Mesothelial cell of epicardium (in vitro differentiated cells): ENCODE data around the gene VSTM2A. TPM values are rescaled to one million over a fixed set of nuclear protein-coding genes. Genes with fewer than 3 reads are reported as not detected.

ENCODE experiments used
- DNase-seq, 2 experiments: peaks; one replicate each; pipeline ENCODE4 v3.0.0; 2021; ENCODE audit warnings: low spot score in 2 of 2; ENCODE audit not compliant: unreplicated experiment in 2 of 2
- H3K27ac Mint-ChIP-seq: 2 replicates; pipeline ENCODE4 v1.8.0; 2021; ENCODE audit warnings: mixed read lengths
- H3K27me3 Mint-ChIP-seq: 2 replicates; pipeline ENCODE4 v1.8.0; 2021; ENCODE audit warnings: low read depth, mixed read lengths
- H3K36me3 Mint-ChIP-seq: 2 replicates; pipeline ENCODE4 v1.8.0; 2021; ENCODE audit warnings: mixed read lengths
- H3K4me1 Mint-ChIP-seq: 2 replicates; pipeline ENCODE4 v1.8.0; 2021; ENCODE audit warnings: mixed read lengths
- H3K4me3 Mint-ChIP-seq: 2 replicates; pipeline ENCODE4 v1.8.0; 2021; ENCODE audit warnings: mild to moderate bottlenecking, moderate library complexity, mixed read lengths
- H3K9me3 Mint-ChIP-seq: 2 replicates; pipeline ENCODE4 v1.8.0; 2021; ENCODE audit warnings: mixed read lengths
- CTCF ChIP-seq: fragments of 200-600 bp; sonication (generic); IDR thresholded peaks from one replicate; pipeline ENCODE4 v1.5.0; 2021; ENCODE audit warnings: antibody characterized with exemption; ENCODE audit not compliant: unreplicated experiment
- total RNA-seq: library from RNA; stranded (reverse); gene quantifications from 3 replicates; pipeline ENCODE4 v1.2.1, GENCODE V29; 2021

Gene VSTM2A
- total RNA-seq, 1 donor from 2014 or later: not detected

DNA sequence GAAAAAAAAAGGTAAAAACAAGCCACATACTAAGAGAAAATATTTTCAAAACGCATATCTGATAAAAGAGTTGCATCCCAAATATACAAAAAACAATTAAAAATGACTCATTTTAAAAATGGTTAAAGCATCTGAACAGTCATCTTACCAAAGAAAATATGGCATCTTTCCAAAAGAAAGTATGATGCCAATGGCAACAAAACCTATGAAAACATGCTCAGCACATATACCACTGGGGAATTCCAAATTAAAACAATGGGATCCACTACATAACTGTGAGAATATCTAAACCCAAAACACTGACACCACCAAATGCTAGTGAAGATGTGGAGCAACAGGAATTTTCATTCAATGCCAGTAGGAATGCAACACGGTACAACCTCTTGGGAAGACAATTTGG, 39.3 kb downstream of the VSTM2A start:
- DNase-seq: no peak
- Mint-ChIP-seq H3K36me3 (no peaks in the 10 kb centered on the region), H3K4me1 (peaks cover 4% of the 10 kb centered on the region), H3K27me3 (peaks cover 7% of the 10 kb centered on the region), H3K4me3 (no peak overlapping the region), H3K27ac (no peak overlapping the region), H3K9me3 (no peaks in the 10 kb centered on the region)
- TF ChIP-seq CTCF: no peak

GRCh38 chr7:54591404-54592386, 49.5 kb downstream of the VSTM2A start:
- Mint-ChIP-seq H3K4me3 (no peak overlapping the region), H3K27ac (no peak overlapping the region), H3K4me1 (no peaks in the 10 kb centered on the region), H3K36me3 (no peaks in the 10 kb centered on the region), H3K9me3 (no peaks in the 10 kb centered on the region), H3K27me3 (peaks cover 6% of the 10 kb centered on the region)
- TF ChIP-seq CTCF: no peak
- no peak for DNase-seq

- no peak for TF ChIP-seq CTCF
- no peak for DNase-seq
- Mint-ChIP-seq H3K4me3 (no peak overlapping the region), H3K36me3 (no peaks in the 10 kb centered on the region), H3K27me3 (peaks cover 6% of the 10 kb centered on the region), H3K27ac (no peak overlapping the region), H3K4me1 (no peaks in the 10 kb centered on the region), H3K9me3 (no peaks in the 10 kb centered on the region)
These were observed 54.6 kb downstream of the VSTM2A start for GRCh38 chr7:54596747-54597146.

DNA sequence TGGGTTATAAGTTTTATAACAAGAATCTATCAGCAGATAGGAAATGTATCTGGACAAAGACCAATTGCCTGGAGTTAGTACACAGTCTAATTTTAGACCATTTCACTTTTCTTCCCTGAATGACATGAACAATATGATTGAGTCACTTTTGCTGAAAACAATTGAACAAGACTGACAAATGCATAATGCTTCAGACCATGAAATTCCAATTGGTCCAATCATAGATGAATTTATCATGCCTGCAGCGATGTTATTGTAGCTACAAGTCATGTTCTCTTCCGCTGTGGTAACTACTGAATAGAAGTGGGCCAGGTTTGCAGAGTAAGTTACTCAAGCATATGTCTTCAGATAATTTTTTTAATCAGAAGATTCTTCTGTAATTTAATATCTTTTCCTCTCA, 73.4 kb downstream of the VSTM2A start:
- DNase-seq: no peak
- Mint-ChIP-seq H3K27me3 (no peaks in the 10 kb centered on the region), H3K27ac (no peak overlapping the region), H3K4me1 (no peaks in the 10 kb centered on the region), H3K9me3 (peaks cover 4% of the 10 kb centered on the region), H3K4me3 (no peak overlapping the region), H3K36me3 (no peaks in the 10 kb centered on the region)
- TF ChIP-seq CTCF: no peak

Other genes with a start within 250 kb of the VSTM2A start
- 106 to 110 TPM (median 107 TPM) in 3 replicates for gene SEC61G, start 216.8 kb downstream of the VSTM2A start, total RNA-seq